Astrocyte (in vitro differentiated cells and primary cell): ENCODE measurements around the gene SDHAF1. TPM values are rescaled to one million over a fixed set of nuclear protein-coding genes. Genes with fewer than 3 reads are reported as not detected.

Source experiments
- DNase-seq: peaks from one replicate; pipeline ENCODE4 v3.0.0-alpha.2; 2010; ENCODE audit warnings: low read depth
- FAIRE-seq: peaks from 2 replicates; lab custom pipeline; 2011; peaks lifted over from hg19 to GRCh38; lab: Jason Lieb, UNC
- H2AFZ ChIP-seq: 2 replicates; pipeline ENCODE4 v1.6.0; 2012; ENCODE audit warnings: low read depth, low read length, inconsistent platforms
- H3K27ac ChIP-seq: 2 replicates; pipeline ENCODE4 v1.5.1; 2011; ENCODE audit warnings: low read depth, low read length, inconsistent platforms
- H3K27me3 ChIP-seq: 2 replicates; pipeline ENCODE4 v1.6.0; 2011; ENCODE audit warnings: low read length, inconsistent platforms; ENCODE audit not compliant: insufficient read depth
- H3K36me3 ChIP-seq: 2 replicates; pipeline ENCODE4 v1.5.1; 2011; ENCODE audit warnings: low read length, inconsistent platforms; ENCODE audit not compliant: insufficient read depth
- H3K4me1 ChIP-seq: 2 replicates; pipeline ENCODE4 v1.5.1; 2011; ENCODE audit warnings: low read length, inconsistent platforms; ENCODE audit not compliant: insufficient read depth
- H3K4me2 ChIP-seq: 2 replicates; pipeline ENCODE4 v1.6.0; 2012; ENCODE audit warnings: low read length, inconsistent platforms
- H3K4me3 ChIP-seq: 2 replicates; pipeline ENCODE4 v1.5.1; 2011; ENCODE audit warnings: low read depth, mild to moderate bottlenecking, low read length, inconsistent platforms; ENCODE audit not compliant: insufficient read depth
- H3K79me2 ChIP-seq: 2 replicates; pipeline ENCODE4 v1.6.0; 2012; ENCODE audit warnings: mild to moderate bottlenecking, low read length, inconsistent platforms; ENCODE audit not compliant: insufficient read depth
- H3K9ac ChIP-seq: 2 replicates; pipeline ENCODE4 v1.6.0; 2012; ENCODE audit warnings: mild to moderate bottlenecking, low read length, inconsistent platforms
- H3K9me3 ChIP-seq: 2 replicates; pipeline ENCODE4 v1.5.1; 2012; ENCODE audit warnings: low read depth, mild to moderate bottlenecking, low read length, inconsistent platforms; ENCODE audit not compliant: insufficient read depth
- H4K20me1 ChIP-seq: 2 replicates; pipeline ENCODE4 v1.6.0; 2012; ENCODE audit warnings: low read length, inconsistent platforms; ENCODE audit not compliant: insufficient read depth
- H3K27ac Mint-ChIP-seq: one replicate; pipeline ENCODE4 v1.8.0; 2021; ENCODE audit warnings: mild to moderate bottlenecking, mixed read lengths; ENCODE audit not compliant: unreplicated experiment
- H3K27me3 Mint-ChIP-seq: one replicate; pipeline ENCODE4 v1.8.0; 2021; ENCODE audit warnings: low read depth, mixed read lengths; ENCODE audit not compliant: unreplicated experiment
- H3K36me3 Mint-ChIP-seq: one replicate; pipeline ENCODE4 v1.8.0; 2021; ENCODE audit warnings: low read depth, mixed read lengths; ENCODE audit not compliant: unreplicated experiment
- H3K4me1 Mint-ChIP-seq: one replicate; pipeline ENCODE4 v1.8.0; 2021; ENCODE audit warnings: low read depth, mixed read lengths; ENCODE audit not compliant: unreplicated experiment
- H3K4me3 Mint-ChIP-seq: one replicate; pipeline ENCODE4 v1.8.0; 2021; ENCODE audit warnings: mild to moderate bottlenecking, moderate library complexity, mixed read lengths; ENCODE audit not compliant: unreplicated experiment
- H3K9me3 Mint-ChIP-seq: one replicate; pipeline ENCODE4 v1.8.0; 2021; ENCODE audit warnings: mild to moderate bottlenecking, mixed read lengths; ENCODE audit not compliant: unreplicated experiment
- CTCF ChIP-seq: IDR thresholded peaks from 2 replicates; pipeline ENCODE4 v1.5.1; 2011; ENCODE audit warnings: low read depth, mild to moderate bottlenecking, inconsistent platforms, low read length, moderate library complexity; ENCODE audit not compliant: insufficient read depth
- EZH2 ChIP-seq: IDR thresholded peaks from 2 replicates; pipeline ENCODE4 v1.6.1; 2012; ENCODE audit warnings: mild to moderate bottlenecking, low read length, inconsistent platforms; ENCODE audit not compliant: insufficient read depth
- total RNA-seq: library from RNA; stranded (reverse); gene quantifications from 2 replicates; pipeline ENCODE4 v1.2.1, GENCODE V29; 2021

The SDHAF1 gene
- total RNA-seq, 1 donor from 2014 or later: 8.8 TPM

GRCh38 chr19:35987571-35987896 is 7.5 kb upstream of the SDHAF1 start:
- Mint-ChIP-seq H3K4me1 (no peaks in the 10 kb centered on the region), H3K27me3 (peaks cover 56% of the 10 kb centered on the region), H3K9me3 (peaks cover 9% of the 10 kb centered on the region), H3K27ac (no peak overlapping the region), H3K4me3 (peak overlapping the region; percentile 57), H3K36me3 (peaks cover 4% of the 10 kb centered on the region)
- Histone ChIP-seq H3K36me3 (no peaks in the 10 kb centered on the region), H3K9ac (no peak overlapping the region), H3K4me3 (no peak overlapping the region), H3K27ac (no peak overlapping the region), H3K79me2 (no peaks in the 10 kb centered on the region), H3K4me2 (no peak overlapping the region), H3K27me3 (peaks cover 12% of the 10 kb centered on the region), H2AFZ (no peak overlapping the region), H3K9me3 (no peaks in the 10 kb centered on the region), H4K20me1 (no peaks in the 10 kb centered on the region), H3K4me1 (no peaks in the 10 kb centered on the region)
- DNase-seq: no peak
- FAIRE-seq: no peak
- TF ChIP-seq CTCF: no peak
- TF ChIP-seq EZH2: no peak

- no peak for FAIRE-seq
- peaks cover 45% of the 10 kb centered on the region for H3K27me3 Mint-ChIP-seq
These were observed 6.2 kb upstream of the SDHAF1 start for GRCh38 chr19:35988824-35989223.

More at GRCh38 chr19:35988824-35989223, 6.2 kb upstream of the SDHAF1 start:
- no peaks in the 10 kb centered on the region for H3K36me3 ChIP-seq
- H3K9me3 Mint-ChIP-seq: peaks cover 9% of the 10 kb centered on the region
- no peaks in the 10 kb centered on the region for H4K20me1 ChIP-seq
- no peak overlapping the region for H3K9ac ChIP-seq
- H3K4me1 ChIP-seq: no peaks in the 10 kb centered on the region
- H3K36me3 Mint-ChIP-seq: peaks cover 4% of the 10 kb centered on the region
- no peaks in the 10 kb centered on the region for H3K4me1 Mint-ChIP-seq
- TF ChIP-seq CTCF: no peak
- TF ChIP-seq EZH2: no peak
- H3K4me3 ChIP-seq: no peak overlapping the region
- no peaks in the 10 kb centered on the region for H3K9me3 ChIP-seq
- H3K79me2 ChIP-seq: no peaks in the 10 kb centered on the region
- H3K4me3 Mint-ChIP-seq: no peak overlapping the region
- no peak overlapping the region for H2AFZ ChIP-seq
- H3K27ac ChIP-seq: no peak overlapping the region
- H3K27ac Mint-ChIP-seq: no peak overlapping the region
- no peak overlapping the region for H3K4me2 ChIP-seq
- peaks cover 12% of the 10 kb centered on the region for H3K27me3 ChIP-seq
- DNase-seq: no peak
